Fibroblast of lung (primary cell): ENCODE results near the gene TMEM244. TPM values are rescaled to one million over a fixed set of nuclear protein-coding genes. Genes with fewer than 3 reads are reported as not detected.

ENCODE experiments used
- DNase-seq, 2 donors: peaks; one replicate each; pipeline versions ENCODE4 v3.0.0 to v3.0.0-alpha.2; 2010; ENCODE audit warnings: low read depth in 2 of 2
- H2AFZ ChIP-seq: 2 replicates; pipeline ENCODE4 v1.5.1; 2012; ENCODE audit warnings: low read length, control low read depth, inconsistent platforms
- H3K27ac ChIP-seq: 2 replicates; pipeline ENCODE4 v1.5.1; 2011; ENCODE audit warnings: low read length, control low read depth; ENCODE audit not compliant: insufficient read depth
- H3K27me3 ChIP-seq: 2 replicates; pipeline ENCODE4 v1.5.1; 2011; ENCODE audit warnings: mild to moderate bottlenecking, low read length; ENCODE audit not compliant: control insufficient read depth, insufficient read depth
- H3K36me3 ChIP-seq: 2 replicates; pipeline ENCODE4 v1.5.1; 2011; ENCODE audit warnings: low read length; ENCODE audit not compliant: control insufficient read depth, insufficient read depth
- H3K4me1 ChIP-seq: 2 replicates; pipeline ENCODE4 v1.5.1; 2011; ENCODE audit warnings: low read length; ENCODE audit not compliant: control insufficient read depth, insufficient read depth; ENCODE audit errors: extremely low read depth
- H3K4me2 ChIP-seq: 2 replicates; pipeline ENCODE4 v1.5.1; 2011; ENCODE audit warnings: low read length, control low read depth; ENCODE audit not compliant: insufficient read depth; ENCODE audit errors: extremely low read depth
- H3K4me3 ChIP-seq, 4 experiments: fragments of 200-600 bp in 1 of 4; sonication (generic) in 1 of 4; replicated peaks in 1 of 4; 2 replicates each; pipeline ENCODE4 v1.5.1; 2011 to 2016; ENCODE audit warnings: low read length in 4 of 4, low read depth in 3 of 4, mild to moderate bottlenecking in 3 of 4, control low read depth in 2 of 4, inconsistent platforms in 1 of 4, mixed read lengths in 1 of 4; ENCODE audit not compliant: insufficient read depth in 1 of 4; ENCODE audit errors: control extremely low read depth in 1 of 4
- H3K79me2 ChIP-seq: 2 replicates; pipeline ENCODE4 v1.5.1; 2012; ENCODE audit warnings: mild to moderate bottlenecking, low read length, inconsistent platforms; ENCODE audit not compliant: control insufficient read depth, insufficient read depth
- H3K9ac ChIP-seq: 2 replicates; pipeline ENCODE4 v1.5.1; 2011; ENCODE audit warnings: mild to moderate bottlenecking, low read length, control low read depth; ENCODE audit not compliant: insufficient read depth
- H3K9me3 ChIP-seq: 2 replicates; pipeline ENCODE4 v1.5.1; 2012; ENCODE audit warnings: low read depth, low read length; ENCODE audit not compliant: control insufficient read depth, insufficient read depth
- H4K20me1 ChIP-seq: 2 replicates; pipeline ENCODE4 v1.5.1; 2011; ENCODE audit warnings: low read length; ENCODE audit not compliant: control insufficient read depth, insufficient read depth; ENCODE audit errors: extremely low read depth
- CTCF ChIP-seq, 2 donors: IDR thresholded peaks in 1 of 2; conservative IDR thresholded peaks in 1 of 2; 1 replicate in 1 of 2; 2 replicates in 1 of 2; pipeline ENCODE4 v1.5.1; 2011 to 2012; ENCODE audit warnings: low read length in 2 of 2, control low read depth in 1 of 2, inconsistent platforms in 1 of 2, low read depth in 1 of 2, mild to moderate bottlenecking in 1 of 2
- EZH2 ChIP-seq: IDR thresholded peaks from 2 replicates; pipeline ENCODE4 v1.5.1; 2012; ENCODE audit warnings: low read length, control low read depth, mild to moderate bottlenecking; ENCODE audit errors: missing control alignments
- polyA plus RNA-seq, 2 donors: library from polyadenylated mRNA; depleted of rRNA in 1 of 2; stranded (reverse) in 1 of 2; unstranded in 1 of 2; fragments of >200 nt; gene quantifications; 2 replicates each; pipeline ENCODE4 v1.2.1, GENCODE V29; 2011 to 2012; ENCODE audit warnings: missing spikeins in 1 of 2
- total RNA-seq: library from RNA; depleted of rRNA; stranded (reverse); fragments of >200 nt; gene quantifications from 2 replicates; pipeline ENCODE4 v1.2.1, GENCODE V29; 2014

The TMEM244 gene
- total and polyA plus RNA-seq, 2 donors (not counting 1 experiment from before 2014, with no cell fraction given), result not detected

- no peak overlapping the region for H3K27ac ChIP-seq
- no peak for DNase-seq
- H3K27me3 ChIP-seq, result no peaks in the 10 kb centered on the region
- no peaks in the 10 kb centered on the region for H3K9me3 ChIP-seq
- H4K20me1 ChIP-seq, result no peaks in the 10 kb centered on the region
- no peak overlapping the region for H3K4me3 ChIP-seq
- H3K36me3 ChIP-seq, result no peaks in the 10 kb centered on the region
- H3K4me1 ChIP-seq, result no peaks in the 10 kb centered on the region
- H3K79me2 ChIP-seq, result no peaks in the 10 kb centered on the region
- TF ChIP-seq CTCF (conservative IDR thresholded peaks at IDR 0.05 in 1 of 2, IDR thresholded peaks at IDR 0.05 in 1 of 2; ENCODE audit: low read depth in 1 of 2, low read length in 2 of 2) (no peak), EZH2 (no peak)
- no peak overlapping the region for H2AFZ ChIP-seq
- H3K4me2 ChIP-seq, result no peak overlapping the region
- H3K9ac ChIP-seq, result no peak overlapping the region
Measured at GRCh38 chr6:129792049-129792448, 69.1 kb downstream of the TMEM244 start.

- H3K36me3 ChIP-seq, result no peaks in the 10 kb centered on the region
- no peak for DNase-seq
- H3K4me2 ChIP-seq, result no peak overlapping the region
- TF ChIP-seq EZH2, result no peak
- TF ChIP-seq CTCF (conservative IDR thresholded peaks at IDR 0.05 in 1 of 2, IDR thresholded peaks at IDR 0.05 in 1 of 2; ENCODE audit: low read depth in 1 of 2, low read length in 2 of 2), result no peak
- H3K4me3 ChIP-seq, result no peak overlapping the region
- no peaks in the 10 kb centered on the region for H3K79me2 ChIP-seq
- H4K20me1 ChIP-seq, result no peaks in the 10 kb centered on the region
- H3K27me3 ChIP-seq, result no peaks in the 10 kb centered on the region
- H3K9me3 ChIP-seq, result no peaks in the 10 kb centered on the region
- no peak overlapping the region for H3K9ac ChIP-seq
- H2AFZ ChIP-seq, result no peak overlapping the region
- no peaks in the 10 kb centered on the region for H3K4me1 ChIP-seq
- H3K27ac ChIP-seq, result no peak overlapping the region
Measured at GRCh38 chr6:129790785-129791184, 70.3 kb downstream of the TMEM244 start.

GRCh38 chr6:129789974-129790373 lies 71.1 kb downstream of the TMEM244 start:
- Histone ChIP-seq H2AFZ (no peak overlapping the region), H3K36me3 (no peaks in the 10 kb centered on the region), H3K27ac (no peak overlapping the region), H3K9ac (no peak overlapping the region), H3K27me3 (no peaks in the 10 kb centered on the region), H3K4me1 (no peaks in the 10 kb centered on the region), H3K9me3 (no peaks in the 10 kb centered on the region), H3K79me2 (no peaks in the 10 kb centered on the region), H3K4me2 (no peak overlapping the region), H3K4me3 (no peak overlapping the region), H4K20me1 (no peaks in the 10 kb centered on the region)
- no peak for DNase-seq
- TF ChIP-seq EZH2 (no peak), CTCF (conservative IDR thresholded peaks at IDR 0.05 in 1 of 2, IDR thresholded peaks at IDR 0.05 in 1 of 2; ENCODE audit: low read depth in 1 of 2, low read length in 2 of 2) (no peak)
